Erythroblast (primary cell): ENCODE results near the gene MS4A4E.

Source experiments
- GATA1 ChIP-seq: IDR thresholded peaks from 2 replicates; pipeline ENCODE4 v1.6.1; 2011; ENCODE audit warnings: low read depth, mild to moderate bottlenecking, control low read depth, low read length, moderate library complexity
- POLR2A ChIP-seq: IDR thresholded peaks from 2 replicates; pipeline ENCODE4 v1.6.1; 2011; ENCODE audit warnings: mild to moderate bottlenecking, low read length

GRCh38 chr11:60193687-60194433, 49.1 kb downstream of the MS4A4E start:
- TF ChIP-seq POLR2A, result no peak
- TF ChIP-seq GATA1, result no peak
